Measurements from ENCODE around the gene NCKAP5.

Gene NCKAP5

GRCh38 chr2:133148187-133148586 is 420.1 kb downstream of the NCKAP5 start:
- no peak for TF ChIP-seq CTCF (IDR thresholded peaks at IDR 0.05; ENCODE audit: poor library complexity, severe bottlenecking)

GRCh38 chr2:133146893-133147292 is 421.4 kb downstream of the NCKAP5 start:
- H3K27ac ChIP-seq (ENCODE audit: poor library complexity, severe bottlenecking): no peak overlapping the region
- TF ChIP-seq CTCF (IDR thresholded peaks at IDR 0.05; ENCODE audit: poor library complexity, severe bottlenecking): peak; percentile 14
- no peaks in the 10 kb centered on the region for H3K36me3 ChIP-seq (ENCODE audit: low read depth)
- H3K27me3 ChIP-seq (ENCODE audit: insufficient read depth, poor library complexity, severe bottlenecking): peaks cover 5% of the 10 kb centered on the region
- no peak overlapping the region for H3K4me3 ChIP-seq (ENCODE audit: severe bottlenecking)
- DNase-seq (ENCODE audit: low spot score) (no peak), ATAC-seq (ENCODE audit: low read depth) (no peak)
- no peaks in the 10 kb centered on the region for H3K4me1 ChIP-seq (ENCODE audit: insufficient read depth, poor library complexity, severe bottlenecking)
- no peaks in the 10 kb centered on the region for H3K9me3 ChIP-seq (ENCODE audit: severe bottlenecking)

More at GRCh38 chr2:133148187-133148586, 420.1 kb downstream of the NCKAP5 start:
- DNase-seq (ENCODE audit: low spot score) (no peak), ATAC-seq (ENCODE audit: low read depth) (no peak)
- peaks cover 5% of the 10 kb centered on the region for H3K27me3 ChIP-seq (ENCODE audit: insufficient read depth, poor library complexity, severe bottlenecking)
- no peaks in the 10 kb centered on the region for H3K9me3 ChIP-seq (ENCODE audit: severe bottlenecking)
- no peaks in the 10 kb centered on the region for H3K36me3 ChIP-seq (ENCODE audit: low read depth)
- H3K27ac ChIP-seq (ENCODE audit: poor library complexity, severe bottlenecking): no peak overlapping the region
- no peak overlapping the region for H3K4me3 ChIP-seq (ENCODE audit: severe bottlenecking)
- H3K4me1 ChIP-seq (ENCODE audit: insufficient read depth, poor library complexity, severe bottlenecking): no peaks in the 10 kb centered on the region

GRCh38 chr2:133143645-133144044 is 424.6 kb downstream of the NCKAP5 start:
- Histone ChIP-seq H3K4me1 (ENCODE audit: insufficient read depth, poor library complexity, severe bottlenecking) (no peaks in the 10 kb centered on the region), H3K27ac (ENCODE audit: poor library complexity, severe bottlenecking) (no peak overlapping the region), H3K36me3 (ENCODE audit: low read depth) (no peaks in the 10 kb centered on the region), H3K27me3 (ENCODE audit: insufficient read depth, poor library complexity, severe bottlenecking) (peaks cover 5% of the 10 kb centered on the region), H3K4me3 (ENCODE audit: severe bottlenecking) (no peak overlapping the region), H3K9me3 (ENCODE audit: severe bottlenecking) (no peaks in the 10 kb centered on the region)
- no peak for TF ChIP-seq CTCF (IDR thresholded peaks at IDR 0.05; ENCODE audit: poor library complexity, severe bottlenecking)
- DNase-seq (ENCODE audit: low spot score): no peak
- no peak for ATAC-seq (ENCODE audit: low read depth)

GRCh38 chr2:133142087-133142486 is 426.2 kb downstream of the NCKAP5 start:
- TF ChIP-seq CTCF (IDR thresholded peaks at IDR 0.05; ENCODE audit: poor library complexity, severe bottlenecking): no peak
- H3K27me3 ChIP-seq (ENCODE audit: insufficient read depth, poor library complexity, severe bottlenecking): no peaks in the 10 kb centered on the region
- H3K9me3 ChIP-seq (ENCODE audit: severe bottlenecking): no peaks in the 10 kb centered on the region
- no peak overlapping the region for H3K27ac ChIP-seq (ENCODE audit: poor library complexity, severe bottlenecking)
- H3K36me3 ChIP-seq (ENCODE audit: low read depth): no peaks in the 10 kb centered on the region
- DNase-seq (ENCODE audit: low spot score): no peak
- no peaks in the 10 kb centered on the region for H3K4me1 ChIP-seq (ENCODE audit: insufficient read depth, poor library complexity, severe bottlenecking)
- no peak for ATAC-seq (ENCODE audit: low read depth)
- no peak overlapping the region for H3K4me3 ChIP-seq (ENCODE audit: severe bottlenecking)

DNA sequence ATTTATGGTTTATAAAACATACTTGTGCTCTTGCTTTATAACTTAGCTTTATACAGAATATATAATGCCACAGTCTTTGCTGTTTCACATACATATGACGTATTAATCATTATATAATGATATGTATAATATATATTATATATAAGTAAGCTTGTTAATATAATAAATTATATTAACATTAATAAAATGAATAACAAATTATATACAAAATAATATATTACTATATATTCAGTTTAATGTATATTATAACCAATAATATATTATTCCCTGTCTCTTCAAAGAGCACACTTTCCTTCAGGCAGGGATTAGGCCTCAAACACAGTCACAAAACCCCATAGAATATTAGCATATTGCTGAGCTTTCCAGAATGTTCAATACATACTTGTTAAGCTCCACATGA is 427.6 kb downstream of the NCKAP5 start:
- H3K4me1 ChIP-seq (ENCODE audit: insufficient read depth, poor library complexity, severe bottlenecking): no peaks in the 10 kb centered on the region
- H3K27me3 ChIP-seq (ENCODE audit: insufficient read depth, poor library complexity, severe bottlenecking): no peaks in the 10 kb centered on the region
- no peak overlapping the region for H3K4me3 ChIP-seq (ENCODE audit: severe bottlenecking)
- no peak overlapping the region for H3K27ac ChIP-seq (ENCODE audit: poor library complexity, severe bottlenecking)
- DNase-seq (ENCODE audit: low spot score) (no peak), ATAC-seq (ENCODE audit: low read depth) (no peak)
- TF ChIP-seq CTCF (IDR thresholded peaks at IDR 0.05; ENCODE audit: poor library complexity, severe bottlenecking): no peak
- no peaks in the 10 kb centered on the region for H3K9me3 ChIP-seq (ENCODE audit: severe bottlenecking)
- no peaks in the 10 kb centered on the region for H3K36me3 ChIP-seq (ENCODE audit: low read depth)

Data from RWPE2 (cell line).